C4-2B (cell line): Measurements from ENCODE around the gene CAMTA1.

Experiments used
- CTCF ChIP-seq: fragments of 450-650 bp; conservative IDR thresholded peaks from 2 replicates; pipeline ENCODE4 v1.5.1; 2017; ENCODE audit warnings: mild to moderate bottlenecking
- ZFX ChIP-seq: fragments of 450-650 bp; IDR thresholded peaks from 2 replicates; pipeline ENCODE4 v1.6.1; 2017

- TF ChIP-seq CTCF (no peak), ZFX (no peak)
Measured at GRCh38 chr1:6824665-6825368, 39.6 kb downstream of the CAMTA1 start.
